Measurements from ENCODE around the gene ZKSCAN3.

DNA sequence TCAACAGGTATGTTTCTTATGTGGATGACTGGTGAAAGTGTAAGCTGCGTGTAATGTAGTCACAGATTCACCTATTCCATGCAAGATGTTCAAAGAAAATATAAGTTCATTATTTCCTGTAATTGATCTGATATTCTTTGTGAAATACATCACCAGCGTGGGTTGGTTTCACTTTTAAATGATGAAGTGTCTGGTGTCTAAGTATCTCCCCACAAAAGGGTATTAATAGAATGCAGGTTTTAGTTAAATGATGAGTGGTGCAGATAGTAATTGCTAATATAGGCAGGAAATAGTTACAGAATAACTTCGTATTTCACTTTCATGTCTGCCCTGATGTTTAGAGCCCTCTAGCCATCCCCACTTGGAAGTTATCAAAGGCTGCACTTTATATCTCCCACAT lies 46.2 kb upstream of the ZKSCAN3 start:
- TF ChIP-seq, protein P1, sequence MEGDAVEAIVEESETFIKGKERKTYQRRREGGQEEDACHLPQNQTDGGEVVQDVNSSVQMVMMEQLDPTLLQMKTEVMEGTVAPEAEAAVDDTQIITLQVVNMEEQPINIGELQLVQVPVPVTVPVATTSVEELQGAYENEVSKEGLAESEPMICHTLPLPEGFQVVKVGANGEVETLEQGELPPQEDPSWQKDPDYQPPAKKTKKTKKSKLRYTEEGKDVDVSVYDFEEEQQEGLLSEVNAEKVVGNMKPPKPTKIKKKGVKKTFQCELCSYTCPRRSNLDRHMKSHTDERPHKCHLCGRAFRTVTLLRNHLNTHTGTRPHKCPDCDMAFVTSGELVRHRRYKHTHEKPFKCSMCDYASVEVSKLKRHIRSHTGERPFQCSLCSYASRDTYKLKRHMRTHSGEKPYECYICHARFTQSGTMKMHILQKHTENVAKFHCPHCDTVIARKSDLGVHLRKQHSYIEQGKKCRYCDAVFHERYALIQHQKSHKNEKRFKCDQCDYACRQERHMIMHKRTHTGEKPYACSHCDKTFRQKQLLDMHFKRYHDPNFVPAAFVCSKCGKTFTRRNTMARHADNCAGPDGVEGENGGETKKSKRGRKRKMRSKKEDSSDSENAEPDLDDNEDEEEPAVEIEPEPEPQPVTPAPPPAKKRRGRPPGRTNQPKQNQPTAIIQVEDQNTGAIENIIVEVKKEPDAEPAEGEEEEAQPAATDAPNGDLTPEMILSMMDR (IDR thresholded peaks at IDR 0.05 in 2 of 3, conservative IDR thresholded peaks at IDR 0.05 in 1 of 3; ENCODE audit: borderline replicate concordance in 1 of 3, insufficient read depth in 1 of 3, low read depth in 2 of 3, low read length in 2 of 3): no peak
- TF ChIP-seq POLR2A (IDR thresholded peaks at IDR 0.05; ENCODE audit: borderline replicate concordance, extremely low read depth, insufficient read depth, insufficient read length) (no peak), SIN3A (IDR thresholded peaks at IDR 0.05; ENCODE audit: low read depth) (no peak), SRF (IDR thresholded peaks at IDR 0.05; ENCODE audit: low read depth) (no peak), CEBPB (IDR thresholded peaks at IDR 0.05; ENCODE audit: low read depth) (no peak)
- TF ChIP-seq, protein P2, sequence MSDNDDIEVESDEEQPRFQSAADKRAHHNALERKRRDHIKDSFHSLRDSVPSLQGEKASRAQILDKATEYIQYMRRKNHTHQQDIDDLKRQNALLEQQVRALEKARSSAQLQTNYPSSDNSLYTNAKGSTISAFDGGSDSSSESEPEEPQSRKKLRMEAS (IDR thresholded peaks at IDR 0.05): no peak

All from HCT116 (cell line).